ENCODE data around the gene NANOS1.

Gene NANOS1

DNA sequence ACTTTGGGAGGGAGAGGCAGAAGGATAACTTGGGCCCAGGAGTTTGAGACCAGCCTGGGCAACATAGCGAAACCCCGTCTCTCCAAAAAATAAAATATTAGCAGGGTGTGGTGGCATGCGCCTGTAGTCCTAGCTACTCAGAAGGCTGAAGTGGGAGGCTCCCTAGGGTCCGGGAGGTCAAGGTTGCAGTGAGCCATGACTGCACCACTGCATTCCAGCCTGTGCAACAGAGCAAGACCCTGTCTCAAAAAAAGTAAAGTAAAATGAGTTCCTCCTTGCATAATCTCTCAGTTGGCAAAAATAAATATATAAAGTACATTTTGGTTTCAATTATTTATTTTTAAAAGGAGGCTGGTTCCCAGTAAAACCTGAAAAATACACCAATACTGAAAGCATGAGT is 11.8 kb downstream of the NANOS1 start:
- Histone ChIP-seq H3K9ac (ENCODE audit: low read length) (no peak overlapping the region), H2AFZ (ENCODE audit: low read length) (no peak overlapping the region), H4K20me1 (ENCODE audit: insufficient read depth, low read length) (no peaks in the 10 kb centered on the region), H3K4me1 (ENCODE audit: insufficient read depth, low read length, severe bottlenecking) (no peaks in the 10 kb centered on the region), H3K27me3 (ENCODE audit: insufficient read depth, low read length) (no peaks in the 10 kb centered on the region), H3K36me3 (ENCODE audit: insufficient read depth, low read length) (peaks cover 99% of the 10 kb centered on the region), H3F3A (ENCODE audit: insufficient read depth, low read length) (peaks cover 4% of the 10 kb centered on the region; the same call in 1 of the 2 replicates), H3K79me2 (ENCODE audit: insufficient read depth, low read length) (peaks cover 4% of the 10 kb centered on the region), H3K9me3 (ENCODE audit: low read length) (no peaks in the 10 kb centered on the region), H3K9me2 (ENCODE audit: low read depth, low read length) (no peaks in the 10 kb centered on the region), H3K27ac (ENCODE audit: low read depth, low read length, poor library complexity, severe bottlenecking) (no peak overlapping the region), H3K4me3 (ENCODE audit: low read depth, low read length, poor library complexity, severe bottlenecking) (no peak overlapping the region), H3K4me2 (ENCODE audit: low read length) (no peak overlapping the region)
- TF ChIP-seq CTCF (IDR thresholded peaks at IDR 0.05; ENCODE audit: low read length) (no peak), EZH2 (IDR thresholded peaks at IDR 0.05; ENCODE audit: borderline replicate concordance, low read length) (no peak)

DNA sequence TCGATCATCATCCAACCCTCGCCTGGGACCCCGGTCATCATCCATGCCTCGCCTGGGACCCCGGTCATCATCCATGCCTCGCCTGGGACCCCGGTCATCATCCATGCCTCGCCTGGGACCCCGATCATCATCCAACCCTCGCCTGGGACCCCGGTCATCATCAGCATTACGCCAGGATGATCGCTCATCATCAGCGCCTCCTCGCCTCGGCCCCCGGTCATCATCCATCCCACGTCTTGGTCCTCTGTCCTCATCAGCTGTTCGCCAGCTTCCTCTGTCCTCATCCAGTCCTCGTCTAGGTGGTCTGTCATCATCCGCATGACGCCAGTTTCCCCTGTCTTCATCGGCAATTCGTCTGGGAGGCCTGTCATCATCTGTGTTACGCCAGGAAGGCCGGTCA is 12.7 kb downstream of the NANOS1 start:
- H3F3A ChIP-seq (ENCODE audit: insufficient read depth, low read length), result peaks cover 3% of the 10 kb centered on the region; the same call in 1 of the 2 replicates
- no peak overlapping the region for H3K4me2 ChIP-seq (ENCODE audit: low read length)
- no peak overlapping the region for H3K9ac ChIP-seq (ENCODE audit: low read length)
- H2AFZ ChIP-seq (ENCODE audit: low read length), result no peak overlapping the region
- H3K27ac ChIP-seq (ENCODE audit: low read depth, low read length, poor library complexity, severe bottlenecking), result no peak overlapping the region
- no peak overlapping the region for H3K4me3 ChIP-seq (ENCODE audit: low read depth, low read length, poor library complexity, severe bottlenecking)
- TF ChIP-seq CTCF (IDR thresholded peaks at IDR 0.05; ENCODE audit: low read length) (no peak), EZH2 (IDR thresholded peaks at IDR 0.05; ENCODE audit: borderline replicate concordance, low read length) (no peak)
- H4K20me1 ChIP-seq (ENCODE audit: insufficient read depth, low read length), result no peaks in the 10 kb centered on the region
- H3K4me1 ChIP-seq (ENCODE audit: insufficient read depth, low read length, severe bottlenecking), result no peaks in the 10 kb centered on the region
- peaks cover 4% of the 10 kb centered on the region for H3K79me2 ChIP-seq (ENCODE audit: insufficient read depth, low read length)
- no peaks in the 10 kb centered on the region for H3K9me3 ChIP-seq (ENCODE audit: low read length)
- no peaks in the 10 kb centered on the region for H3K9me2 ChIP-seq (ENCODE audit: low read depth, low read length)
- H3K27me3 ChIP-seq (ENCODE audit: insufficient read depth, low read length), result no peaks in the 10 kb centered on the region
- peaks cover 99% of the 10 kb centered on the region for H3K36me3 ChIP-seq (ENCODE audit: insufficient read depth, low read length)

DNA sequence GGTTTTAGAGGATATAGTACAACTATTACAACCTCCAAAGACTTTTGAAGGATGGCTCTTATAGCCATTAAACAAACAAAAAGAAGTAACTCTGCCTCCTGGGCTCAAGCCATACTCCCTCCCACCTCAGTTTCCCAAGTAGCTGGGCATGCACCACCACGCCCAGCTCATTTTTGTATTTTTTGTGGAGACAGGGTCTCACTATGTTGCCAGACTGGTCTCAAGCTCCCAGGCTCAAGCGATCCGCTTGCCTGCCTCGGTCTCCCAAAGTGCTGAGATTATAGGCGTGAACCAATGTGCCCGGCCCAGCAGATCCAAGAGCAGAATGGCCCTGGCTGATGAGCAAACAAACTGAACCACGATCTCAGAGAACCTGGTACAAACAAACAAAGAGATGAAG is 16.0 kb downstream of the NANOS1 start:
- H3K9me2 ChIP-seq (ENCODE audit: low read depth, low read length), result no peaks in the 10 kb centered on the region
- no peak overlapping the region for H3K4me3 ChIP-seq (ENCODE audit: low read depth, low read length, poor library complexity, severe bottlenecking)
- H3K9ac ChIP-seq (ENCODE audit: low read length), result no peak overlapping the region
- H2AFZ ChIP-seq (ENCODE audit: low read length), result no peak overlapping the region
- H3K36me3 ChIP-seq (ENCODE audit: insufficient read depth, low read length), result peaks cover 100% of the 10 kb centered on the region
- H3K4me2 ChIP-seq (ENCODE audit: low read length), result no peak overlapping the region
- H3K27ac ChIP-seq (ENCODE audit: low read depth, low read length, poor library complexity, severe bottlenecking), result no peak overlapping the region
- H3K9me3 ChIP-seq (ENCODE audit: low read length), result no peaks in the 10 kb centered on the region
- no peaks in the 10 kb centered on the region for H3K27me3 ChIP-seq (ENCODE audit: insufficient read depth, low read length)
- H3K79me2 ChIP-seq (ENCODE audit: insufficient read depth, low read length), result peaks cover 10% of the 10 kb centered on the region
- TF ChIP-seq EZH2 (IDR thresholded peaks at IDR 0.05; ENCODE audit: borderline replicate concordance, low read length) (no peak), CTCF (IDR thresholded peaks at IDR 0.05; ENCODE audit: low read length) (no peak)
- no peaks in the 10 kb centered on the region; the same call in 1 of the 2 replicates for H3F3A ChIP-seq (ENCODE audit: insufficient read depth, low read length)
- peaks cover 3% of the 10 kb centered on the region for H3K4me1 ChIP-seq (ENCODE audit: insufficient read depth, low read length, severe bottlenecking)
- no peaks in the 10 kb centered on the region for H4K20me1 ChIP-seq (ENCODE audit: insufficient read depth, low read length)

All from OCI-LY1 (cell line).